Fibroblast of lung (primary cell): ENCODE measurements around the gene ZNF223. TPM values are rescaled to one million over a fixed set of nuclear protein-coding genes. Genes with fewer than 3 reads are reported as not detected.

ENCODE experiments used
- DNase-seq, 2 donors: peaks; one replicate each; pipeline versions ENCODE4 v3.0.0 to v3.0.0-alpha.2; 2010; ENCODE audit warnings: low read depth in 2 of 2
- H2AFZ ChIP-seq: 2 replicates; pipeline ENCODE4 v1.5.1; 2012; ENCODE audit warnings: low read length, control low read depth, inconsistent platforms
- H3K27ac ChIP-seq: 2 replicates; pipeline ENCODE4 v1.5.1; 2011; ENCODE audit warnings: low read length, control low read depth; ENCODE audit not compliant: insufficient read depth
- H3K27me3 ChIP-seq: 2 replicates; pipeline ENCODE4 v1.5.1; 2011; ENCODE audit warnings: mild to moderate bottlenecking, low read length; ENCODE audit not compliant: control insufficient read depth, insufficient read depth
- H3K36me3 ChIP-seq: 2 replicates; pipeline ENCODE4 v1.5.1; 2011; ENCODE audit warnings: low read length; ENCODE audit not compliant: control insufficient read depth, insufficient read depth
- H3K4me1 ChIP-seq: 2 replicates; pipeline ENCODE4 v1.5.1; 2011; ENCODE audit warnings: low read length; ENCODE audit not compliant: control insufficient read depth, insufficient read depth; ENCODE audit errors: extremely low read depth
- H3K4me2 ChIP-seq: 2 replicates; pipeline ENCODE4 v1.5.1; 2011; ENCODE audit warnings: low read length, control low read depth; ENCODE audit not compliant: insufficient read depth; ENCODE audit errors: extremely low read depth
- H3K4me3 ChIP-seq, 4 experiments: fragments of 200-600 bp in 1 of 4; sonication (generic) in 1 of 4; replicated peaks in 1 of 4; 2 replicates each; pipeline ENCODE4 v1.5.1; 2011 to 2016; ENCODE audit warnings: low read length in 4 of 4, low read depth in 3 of 4, mild to moderate bottlenecking in 3 of 4, control low read depth in 2 of 4, inconsistent platforms in 1 of 4, mixed read lengths in 1 of 4; ENCODE audit not compliant: insufficient read depth in 1 of 4; ENCODE audit errors: control extremely low read depth in 1 of 4
- H3K79me2 ChIP-seq: 2 replicates; pipeline ENCODE4 v1.5.1; 2012; ENCODE audit warnings: mild to moderate bottlenecking, low read length, inconsistent platforms; ENCODE audit not compliant: control insufficient read depth, insufficient read depth
- H3K9ac ChIP-seq: 2 replicates; pipeline ENCODE4 v1.5.1; 2011; ENCODE audit warnings: mild to moderate bottlenecking, low read length, control low read depth; ENCODE audit not compliant: insufficient read depth
- H3K9me3 ChIP-seq: 2 replicates; pipeline ENCODE4 v1.5.1; 2012; ENCODE audit warnings: low read depth, low read length; ENCODE audit not compliant: control insufficient read depth, insufficient read depth
- H4K20me1 ChIP-seq: 2 replicates; pipeline ENCODE4 v1.5.1; 2011; ENCODE audit warnings: low read length; ENCODE audit not compliant: control insufficient read depth, insufficient read depth; ENCODE audit errors: extremely low read depth
- EZH2 ChIP-seq: IDR thresholded peaks from 2 replicates; pipeline ENCODE4 v1.5.1; 2012; ENCODE audit warnings: low read length, control low read depth, mild to moderate bottlenecking; ENCODE audit errors: missing control alignments
- polyA plus RNA-seq, 2 donors: library from polyadenylated mRNA; depleted of rRNA in 1 of 2; stranded (reverse) in 1 of 2; unstranded in 1 of 2; fragments of >200 nt; gene quantifications; 2 replicates each; pipeline ENCODE4 v1.2.1, GENCODE V29; 2011 to 2012; ENCODE audit warnings: missing spikeins in 1 of 2
- total RNA-seq: library from RNA; depleted of rRNA; stranded (reverse); fragments of >200 nt; gene quantifications from 2 replicates; pipeline ENCODE4 v1.2.1, GENCODE V29; 2014
- TF ChIP-seq, protein P1 (sequence below), 2 donors: IDR thresholded peaks in 1 of 2; conservative IDR thresholded peaks in 1 of 2; 1 replicate in 1 of 2; 2 replicates in 1 of 2; pipeline ENCODE4 v1.5.1; 2011 to 2012; ENCODE audit warnings: low read length in 2 of 2, control low read depth in 1 of 2, inconsistent platforms in 1 of 2, low read depth in 1 of 2, mild to moderate bottlenecking in 1 of 2

The ZNF223 gene
- total and polyA plus RNA-seq, 2 donors (not counting 1 experiment from before 2014, with no cell fraction given): 4.3 to 5.3 TPM

DNA sequence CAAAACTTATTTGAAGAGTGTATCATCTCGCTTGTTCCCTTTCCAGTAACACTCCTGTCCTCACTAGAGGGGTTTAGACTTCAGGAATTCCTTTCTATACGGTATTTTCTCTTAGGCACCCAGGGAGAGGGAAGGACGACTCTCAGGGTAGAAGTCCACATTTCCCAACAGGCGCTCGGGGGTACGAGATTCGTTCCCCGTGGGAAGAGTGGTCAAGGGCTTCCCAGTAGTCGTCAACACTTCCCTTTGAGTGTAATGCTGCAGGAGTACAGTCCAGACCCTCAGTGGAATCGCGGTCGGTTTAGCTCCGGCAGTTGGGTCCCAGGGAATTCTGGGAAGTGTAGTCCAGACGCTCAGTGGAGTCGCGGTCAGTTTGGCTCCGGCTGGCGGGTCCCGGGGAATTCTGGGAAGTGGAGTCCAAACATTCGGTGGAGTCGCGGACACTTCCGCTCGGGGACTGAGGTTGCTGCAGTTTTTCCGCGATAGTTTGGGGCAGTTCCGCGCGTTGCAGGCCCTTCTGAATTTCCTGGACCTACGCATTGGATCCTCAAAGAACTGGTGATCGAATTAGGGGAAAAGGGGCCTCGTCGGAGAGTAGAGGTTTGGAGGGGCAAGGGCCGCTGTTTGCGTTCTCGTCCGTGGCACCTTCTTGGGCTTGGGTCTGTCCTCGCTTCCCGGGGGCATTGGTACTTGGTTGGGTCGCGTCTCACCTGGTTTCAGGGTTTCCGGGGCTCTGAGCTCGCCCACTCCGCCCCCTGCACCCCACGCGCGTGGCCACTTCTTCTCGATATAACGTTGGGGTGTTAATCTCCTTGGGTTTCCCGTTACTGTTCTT is 42.3 kb downstream of the ZNF223 start, which contains the start of gene ZNF224:
Gene ZNF224 (plus strand): TSS at position 431 of the 835 bp plus-strand sequence. CDS start 3,513 bp downstream, outside the sequence.
- H3K27ac ChIP-seq: peak within 1 kb of the TSS; percentile 82
- H3K4me1 ChIP-seq: no peaks in the 10 kb centered on the region
- TF ChIP-seq EZH2: no peak
- TF ChIP-seq, protein P1, sequence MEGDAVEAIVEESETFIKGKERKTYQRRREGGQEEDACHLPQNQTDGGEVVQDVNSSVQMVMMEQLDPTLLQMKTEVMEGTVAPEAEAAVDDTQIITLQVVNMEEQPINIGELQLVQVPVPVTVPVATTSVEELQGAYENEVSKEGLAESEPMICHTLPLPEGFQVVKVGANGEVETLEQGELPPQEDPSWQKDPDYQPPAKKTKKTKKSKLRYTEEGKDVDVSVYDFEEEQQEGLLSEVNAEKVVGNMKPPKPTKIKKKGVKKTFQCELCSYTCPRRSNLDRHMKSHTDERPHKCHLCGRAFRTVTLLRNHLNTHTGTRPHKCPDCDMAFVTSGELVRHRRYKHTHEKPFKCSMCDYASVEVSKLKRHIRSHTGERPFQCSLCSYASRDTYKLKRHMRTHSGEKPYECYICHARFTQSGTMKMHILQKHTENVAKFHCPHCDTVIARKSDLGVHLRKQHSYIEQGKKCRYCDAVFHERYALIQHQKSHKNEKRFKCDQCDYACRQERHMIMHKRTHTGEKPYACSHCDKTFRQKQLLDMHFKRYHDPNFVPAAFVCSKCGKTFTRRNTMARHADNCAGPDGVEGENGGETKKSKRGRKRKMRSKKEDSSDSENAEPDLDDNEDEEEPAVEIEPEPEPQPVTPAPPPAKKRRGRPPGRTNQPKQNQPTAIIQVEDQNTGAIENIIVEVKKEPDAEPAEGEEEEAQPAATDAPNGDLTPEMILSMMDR (conservative IDR thresholded peaks at IDR 0.05 in 1 of 2, IDR thresholded peaks at IDR 0.05 in 1 of 2; ENCODE audit: low read depth in 1 of 2, low read length in 2 of 2): no peak
- peak within 1 kb of the TSS; percentile 74 for H3K9ac ChIP-seq
- peaks cover 9% of the 10 kb centered on the region for H3K79me2 ChIP-seq
- H4K20me1 ChIP-seq: no peaks in the 10 kb centered on the region
- H2AFZ ChIP-seq: peak within 1 kb of the TSS; percentile 99
- no peaks in the 10 kb centered on the region for H3K9me3 ChIP-seq
- no peaks in the 10 kb centered on the region for H3K36me3 ChIP-seq
- no peaks in the 10 kb centered on the region for H3K27me3 ChIP-seq
- peak within 1 kb of the TSS; percentile 80 to 98 (median 96) for H3K4me3 ChIP-seq
- H3K4me2 ChIP-seq: peak within 1 kb of the TSS; percentile 97
- peak; percentile 89 to 91 for DNase-seq

DNA sequence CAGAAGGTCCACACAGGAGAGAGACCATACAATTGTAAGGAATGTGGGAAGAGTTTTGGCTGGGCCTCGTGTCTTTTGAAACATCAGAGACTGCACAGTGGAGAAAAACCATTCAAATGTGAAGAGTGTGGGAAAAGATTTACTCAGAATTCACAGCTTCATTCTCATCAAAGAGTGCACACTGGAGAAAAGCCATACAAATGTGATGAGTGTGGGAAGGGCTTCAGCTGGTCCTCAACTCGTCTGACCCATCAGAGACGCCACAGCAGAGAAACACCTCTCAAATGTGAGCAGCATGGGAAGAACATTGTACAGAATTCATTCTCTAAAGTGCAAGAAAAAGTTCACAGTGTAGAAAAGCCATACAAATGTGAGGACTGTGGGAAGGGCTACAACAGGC is 55.9 kb downstream of the ZNF223 start:
- no peaks in the 10 kb centered on the region for H3K4me1 ChIP-seq
- no peaks in the 10 kb centered on the region for H3K27me3 ChIP-seq
- H3K4me2 ChIP-seq: no peak overlapping the region
- H3K4me3 ChIP-seq: no peak overlapping the region
- no peak for DNase-seq
- no peaks in the 10 kb centered on the region for H3K79me2 ChIP-seq
- H3K27ac ChIP-seq: no peak overlapping the region
- H3K9me3 ChIP-seq: peaks cover 3% of the 10 kb centered on the region
- no peak overlapping the region for H2AFZ ChIP-seq
- no peaks in the 10 kb centered on the region for H4K20me1 ChIP-seq
- no peak overlapping the region for H3K9ac ChIP-seq
- TF ChIP-seq, protein P1 (conservative IDR thresholded peaks at IDR 0.05 in 1 of 2, IDR thresholded peaks at IDR 0.05 in 1 of 2; ENCODE audit: low read depth in 1 of 2, low read length in 2 of 2): no peak
- no peak for TF ChIP-seq EZH2
- H3K36me3 ChIP-seq: peaks cover 6% of the 10 kb centered on the region

DNA sequence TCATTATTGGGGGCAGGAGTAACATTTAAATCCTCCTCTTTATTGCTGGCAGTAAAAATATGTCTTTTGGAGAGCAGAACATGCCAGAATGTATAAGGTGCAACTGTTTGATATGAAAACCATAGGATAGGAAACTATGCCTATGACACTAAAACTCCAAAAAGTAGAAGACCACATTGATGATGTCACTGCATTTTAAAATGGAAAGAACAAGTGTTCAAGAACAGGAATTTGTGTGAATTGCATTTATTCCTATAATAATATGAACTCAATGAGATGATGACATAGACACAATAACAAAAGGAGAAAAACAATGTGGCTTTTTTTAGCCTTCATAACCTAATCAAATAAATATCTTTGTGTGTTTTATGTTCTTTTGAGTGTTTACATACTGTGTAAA is 57.6 kb downstream of the ZNF223 start:
- Histone ChIP-seq H3K4me2 (no peak overlapping the region), H3K36me3 (peaks cover 6% of the 10 kb centered on the region), H3K4me1 (no peaks in the 10 kb centered on the region), H2AFZ (no peak overlapping the region), H3K9me3 (peaks cover 3% of the 10 kb centered on the region), H3K4me3 (no peak overlapping the region), H3K9ac (no peak overlapping the region), H3K27ac (no peak overlapping the region), H3K27me3 (no peaks in the 10 kb centered on the region), H4K20me1 (no peaks in the 10 kb centered on the region), H3K79me2 (peaks cover 3% of the 10 kb centered on the region)
- no peak for TF ChIP-seq EZH2
- TF ChIP-seq, protein P1 (conservative IDR thresholded peaks at IDR 0.05 in 1 of 2, IDR thresholded peaks at IDR 0.05 in 1 of 2; ENCODE audit: low read depth in 1 of 2, low read length in 2 of 2): no peak
- no peak for DNase-seq
